Endodermal cell (in vitro differentiated cells): ENCODE results near the gene MS4A18. TPM values are rescaled to one million over a fixed set of nuclear protein-coding genes. Genes with fewer than 3 reads are reported as not detected.
A peak's percentile ranks its signal among the peaks of the same experiment; 100 is the strongest.
"Not testable (repeated sequence)": the region's sequence is repeated elsewhere in the genome, so short reads cannot be mapped to it uniquely, and the experiment has no call there.

Experiments
- DNase-seq: peaks from one replicate; pipeline ENCODE4 v3.0.0-alpha.2; 2017
- H3K27ac ChIP-seq: 2 replicates; pipeline ENCODE4 v1.5.1; 2013; ENCODE audit warnings: mild to moderate bottlenecking, low read depth, low read length, moderate library complexity
- H3K27me3 ChIP-seq: 2 replicates; pipeline ENCODE4 v1.6.1; 2013; ENCODE audit warnings: mild to moderate bottlenecking, low read length, moderate library complexity; ENCODE audit not compliant: insufficient read depth, control insufficient read depth, poor library complexity, severe bottlenecking
- H3K36me3 ChIP-seq: 2 replicates; pipeline ENCODE4 v1.7.0; 2013; ENCODE audit warnings: mild to moderate bottlenecking, low read length, moderate library complexity; ENCODE audit not compliant: control insufficient read depth, insufficient read depth
- H3K4me1 ChIP-seq: one replicate; pipeline ENCODE4 v1.7.0; 2013; ENCODE audit warnings: low read length; ENCODE audit not compliant: control insufficient read depth, insufficient read depth
- H3K4me3 ChIP-seq: 2 replicates; pipeline ENCODE4 v1.5.1; 2013; ENCODE audit warnings: mild to moderate bottlenecking, low read length, moderate library complexity
- H3K9ac ChIP-seq: 2 replicates; pipeline ENCODE4 v1.6.1; 2013; ENCODE audit warnings: mild to moderate bottlenecking, low read length, moderate library complexity; ENCODE audit not compliant: poor library complexity, severe bottlenecking; ENCODE audit errors: extremely low read depth
- H3K9me3 ChIP-seq: 2 replicates; pipeline ENCODE4 v1.6.1; 2013; ENCODE audit warnings: mild to moderate bottlenecking, low read length, moderate library complexity; ENCODE audit not compliant: control insufficient read depth
- H3K27ac Mint-ChIP-seq: 2 replicates; pipeline ENCODE4 v1.8.0; 2020; ENCODE audit warnings: mixed read lengths
- H3K27me3 Mint-ChIP-seq: 2 replicates; pipeline ENCODE4 v1.8.0; 2021; ENCODE audit warnings: mild to moderate bottlenecking, mixed read lengths; ENCODE audit not compliant: insufficient read depth
- H3K36me3 Mint-ChIP-seq: 2 replicates; pipeline ENCODE4 v1.8.0; 2020; ENCODE audit warnings: low read depth, mixed read lengths
- H3K4me1 Mint-ChIP-seq: 2 replicates; pipeline ENCODE4 v1.8.0; 2020; ENCODE audit warnings: mixed read lengths
- H3K4me3 Mint-ChIP-seq: 2 replicates; pipeline ENCODE4 v1.8.0; 2020; ENCODE audit warnings: mild to moderate bottlenecking, moderate library complexity, mixed read lengths
- H3K9me3 Mint-ChIP-seq: 2 replicates; pipeline ENCODE4 v1.8.0; 2020; ENCODE audit warnings: mild to moderate bottlenecking, mixed read lengths
- CTCF ChIP-seq: fragments of 200-600 bp; sonication (generic); conservative IDR thresholded peaks from 2 replicates; pipeline ENCODE4 v1.5.0; 2021; ENCODE audit warnings: antibody characterized with exemption, mild to moderate bottlenecking
- WGBS, 2 experiments: methylation state at CpG; one replicate each; pipeline versions ENCODE4 v1.1.5 to v1.1.7; 2013; ENCODE audit warnings: missing lambda C conversion rate in 2 of 2, mixed read lengths in 1 of 2; ENCODE audit not compliant: insufficient coverage in 1 of 2, insufficient read length in 1 of 2; 5-methylcytosine and 5-hydroxymethylcytosine counted together
- total RNA-seq, 2 donors: library from RNA; stranded (reverse); fragmentation: NEBNext Ultra II Directional in 1 of 2; extraction: Animal tissue kit (Norgen Biotek cat#: 25700) in 1 of 2; gene quantifications; 2 replicates in 1 of 2; 3 replicates in 1 of 2; pipeline ENCODE4 v1.2.1, GENCODE V29; 2021

Gene MS4A18
- total RNA-seq, 2 donors from 2014 or later = not detected

GRCh38 chr11:60710482-60710881 is 14.0 kb upstream of the MS4A18 start:
- peaks cover 23% of the 10 kb centered on the region for H3K27me3 ChIP-seq
- WGBS, 2 experiments = 67 to 69% methylated on average over 3 to 4 of the region's 4 CpGs
- no peak overlapping the region for H3K4me3 ChIP-seq
- H3K27me3 Mint-ChIP-seq = peaks cover 29% of the 10 kb centered on the region
- H3K4me1 Mint-ChIP-seq = peaks cover 2% of the 10 kb centered on the region
- H3K36me3 Mint-ChIP-seq = no peaks in the 10 kb centered on the region
- no peaks in the 10 kb centered on the region for H3K4me1 ChIP-seq
- TF ChIP-seq CTCF = peak; percentile 78
- no peak overlapping the region for H3K27ac Mint-ChIP-seq
- H3K27ac ChIP-seq = no peak overlapping the region
- H3K36me3 ChIP-seq = no peaks in the 10 kb centered on the region
- H3K9me3 Mint-ChIP-seq = no peaks in the 10 kb centered on the region
- H3K9ac ChIP-seq = no peak overlapping the region
- no peak overlapping the region for H3K4me3 Mint-ChIP-seq
- DNase-seq = peak; percentile 77
- H3K9me3 ChIP-seq = no peaks in the 10 kb centered on the region

- 78 to 88% methylated on average over 3 to 4 of the region's 4 CpGs for WGBS, 2 experiments
- peaks cover 2% of the 10 kb centered on the region for H3K4me1 Mint-ChIP-seq
- no peak overlapping the region for H3K27ac Mint-ChIP-seq
- no peaks in the 10 kb centered on the region for H3K36me3 Mint-ChIP-seq
- Histone ChIP-seq H3K4me3 (no peak overlapping the region), H3K27me3 (peaks cover 23% of the 10 kb centered on the region), H3K36me3 (no peaks in the 10 kb centered on the region), H3K4me1 (no peaks in the 10 kb centered on the region), H3K9ac (no peak overlapping the region), H3K27ac (no peak overlapping the region), H3K9me3 (no peaks in the 10 kb centered on the region)
- peaks cover 34% of the 10 kb centered on the region for H3K27me3 Mint-ChIP-seq
- DNase-seq = no peak
- H3K4me3 Mint-ChIP-seq = no peak overlapping the region
- no peaks in the 10 kb centered on the region for H3K9me3 Mint-ChIP-seq
- TF ChIP-seq CTCF = no peak
Observed at GRCh38 chr11:60711276-60711675, 13.2 kb upstream of the MS4A18 start.

GRCh38 chr11:60713423-60713822 is 11.1 kb upstream of the MS4A18 start:
- peaks cover 28% of the 10 kb centered on the region for H3K27me3 Mint-ChIP-seq
- not testable (repeated sequence) for H3K4me1 Mint-ChIP-seq, H3K9ac ChIP-seq, H3K27ac ChIP-seq, H3K9me3 ChIP-seq, DNase-seq, H3K9me3 Mint-ChIP-seq, H3K4me3 ChIP-seq, H3K4me1 ChIP-seq, H3K27ac Mint-ChIP-seq, H3K4me3 Mint-ChIP-seq, H3K36me3 Mint-ChIP-seq, H3K36me3 ChIP-seq
- 92 to 93% methylated on average over 3 to 5 of the region's 6 CpGs for WGBS, 2 experiments
- peaks cover 19% of the 10 kb centered on the region for H3K27me3 ChIP-seq

GRCh38 chr11:60717956-60718355 is 6.6 kb upstream of the MS4A18 start:
- H3K36me3 ChIP-seq = no peaks in the 10 kb centered on the region
- no peak overlapping the region for H3K27ac Mint-ChIP-seq
- no peaks in the 10 kb centered on the region for H3K4me1 ChIP-seq
- no peak overlapping the region for H3K27ac ChIP-seq
- DNase-seq = no peak
- TF ChIP-seq CTCF = no peak
- no peak overlapping the region for H3K4me3 ChIP-seq
- H3K4me1 Mint-ChIP-seq = no peaks in the 10 kb centered on the region
- 93 to 100% methylated on average over 2 to 5 of the region's 5 CpGs for WGBS, 2 experiments
- H3K27me3 ChIP-seq = no peaks in the 10 kb centered on the region
- H3K9me3 Mint-ChIP-seq = peaks cover 10% of the 10 kb centered on the region
- H3K9ac ChIP-seq = no peak overlapping the region
- peaks cover 26% of the 10 kb centered on the region for H3K27me3 Mint-ChIP-seq
- no peak overlapping the region for H3K4me3 Mint-ChIP-seq
- H3K9me3 ChIP-seq = no peaks in the 10 kb centered on the region
- no peaks in the 10 kb centered on the region for H3K36me3 Mint-ChIP-seq
